IMR-90 (cell line): ENCODE measurements around the gene NEK6. TPM values are rescaled to one million over a fixed set of nuclear protein-coding genes. Genes with fewer than 3 reads are reported as not detected.

Experiments
- ATAC-seq: fragments of 200-7000 bp; cut with Tn5 transposase; 2 replicates; pipeline ENCODE4 v1.9.1; 2020; ENCODE audit warnings: low read depth, mild to moderate bottlenecking, moderate library complexity
- BruUV-seq: library from RNA; stranded (reverse); fragments of 400-500 nt; replicated peaks from 2 replicates; lab custom pipeline; 2021; lab: Mats Ljungman, UMichigan
- CTCF ChIA-PET: fragments of 300-600 bp; formaldehyde crosslinking; extraction: SDS; loops from one replicate; lab custom pipeline; 2021; ENCODE audit warnings: antibody characterized with exemption; lab: Yijun Ruan, JAX
- POLR2A ChIA-PET: fragments of 300-600 bp; sonication (Branson Sonifier 250); formaldehyde crosslinking; loops from one replicate; lab custom pipeline; 2022; ENCODE audit warnings: antibody characterized with exemption; ENCODE audit not compliant: unreplicated experiment; lab: Charles Lee
- DNase-seq: peaks from one replicate; pipeline ENCODE4 v3.0.0; 2013
- H2AFZ ChIP-seq: replicated peaks from 2 replicates; pipeline ENCODE3; 2013; ENCODE audit warnings: low read length, mild to moderate bottlenecking; ENCODE audit not compliant: poor library complexity
- H2AK5ac ChIP-seq: 2 replicates; pipeline ENCODE4 v1.6.1; 2013; ENCODE audit warnings: low read depth, low read length, inconsistent platforms
- H2AK9ac ChIP-seq: replicated peaks from 2 replicates; pipeline ENCODE3; 2013; ENCODE audit warnings: mild to moderate bottlenecking, low read depth, low read length, moderate library complexity; ENCODE audit not compliant: poor library complexity
- H2BK120ac ChIP-seq: 2 replicates; pipeline ENCODE4 v1.6.1; 2013; ENCODE audit warnings: low read depth, low read length, inconsistent platforms
- H2BK15ac ChIP-seq: 3 replicates; pipeline ENCODE4 v1.6.1; 2013; ENCODE audit warnings: low read depth, low read length, inconsistent platforms
- H2BK20ac ChIP-seq: 2 replicates; pipeline ENCODE4 v1.6.1; 2013; ENCODE audit warnings: low read depth, mild to moderate bottlenecking, inconsistent platforms, low read length, moderate library complexity
- H2BK5ac ChIP-seq: 2 replicates; pipeline ENCODE4 v1.6.1; 2013; ENCODE audit warnings: mild to moderate bottlenecking, low read depth, low read length, inconsistent platforms; ENCODE audit not compliant: poor library complexity, severe bottlenecking
- H3K14ac ChIP-seq: replicated peaks from 2 replicates; pipeline ENCODE4 v1.6.1; 2013; ENCODE audit warnings: low read depth, low read length, inconsistent platforms
- H3K18ac ChIP-seq: 2 replicates; pipeline ENCODE4 v1.6.1; 2013; ENCODE audit warnings: low read depth, low read length, control low read depth
- H3K23ac ChIP-seq: 2 replicates; pipeline ENCODE4 v1.6.1; 2013; ENCODE audit warnings: low read depth, low read length, inconsistent platforms
- H3K27ac ChIP-seq: 2 replicates; pipeline ENCODE4 v1.5.1; 2013; ENCODE audit warnings: mild to moderate bottlenecking, control low read depth, low read length; ENCODE audit not compliant: insufficient read depth
- H3K27me3 ChIP-seq: 2 replicates; pipeline ENCODE4 v1.6.1; 2013; ENCODE audit warnings: low read length; ENCODE audit not compliant: control insufficient read depth, insufficient read depth
- H3K36me3 ChIP-seq: 2 replicates; pipeline ENCODE4 v1.6.1; 2013; ENCODE audit warnings: low read length, mixed read lengths; ENCODE audit not compliant: control insufficient read depth, insufficient read depth
- H3K4ac ChIP-seq: 2 replicates; pipeline ENCODE4 v1.6.1; 2013; ENCODE audit warnings: low read depth, low read length, inconsistent platforms
- H3K4me1 ChIP-seq: 2 replicates; pipeline ENCODE4 v1.6.1; 2013; ENCODE audit warnings: low read length, mixed read lengths; ENCODE audit not compliant: control insufficient read depth, insufficient read depth
- H3K4me2 ChIP-seq: 2 replicates; pipeline ENCODE4 v1.6.1; 2013; ENCODE audit warnings: low read depth, mild to moderate bottlenecking, control low read depth, low read length, moderate library complexity
- H3K4me3 ChIP-seq: 2 replicates; pipeline ENCODE4 v1.5.1; 2013; ENCODE audit warnings: low read depth, mild to moderate bottlenecking, control low read depth, low read length, moderate library complexity; ENCODE audit not compliant: insufficient read depth
- H3K56ac ChIP-seq: 2 replicates; pipeline ENCODE4 v1.6.1; 2013; ENCODE audit warnings: low read length, inconsistent platforms; ENCODE audit not compliant: insufficient read depth; ENCODE audit errors: extremely low read depth
- H3K79me1 ChIP-seq, 2 experiments: 2 replicates each; pipeline ENCODE4 v1.6.1; 2013; ENCODE audit warnings: low read length in 2 of 2, inconsistent platforms in 1 of 2, low read depth in 1 of 2
- H3K9ac ChIP-seq: 2 replicates; pipeline ENCODE4 v1.6.1; 2013; ENCODE audit warnings: low read depth, low read length, control low read depth
- H3K9me1 ChIP-seq: 2 replicates; pipeline ENCODE4 v1.6.1; 2013; ENCODE audit warnings: low read length, inconsistent platforms; ENCODE audit not compliant: insufficient read depth
- H3K9me3 ChIP-seq: 2 replicates; pipeline ENCODE4 v1.6.1; 2013; ENCODE audit warnings: low read length; ENCODE audit not compliant: control insufficient read depth, insufficient read depth
- H4K20me1 ChIP-seq: 2 replicates; pipeline ENCODE4 v1.6.1; 2013; ENCODE audit warnings: low read length, inconsistent platforms; ENCODE audit not compliant: insufficient read depth
- H4K5ac ChIP-seq: 2 replicates; pipeline ENCODE4 v1.6.1; 2013; ENCODE audit warnings: mild to moderate bottlenecking, low read depth, low read length, control low read depth
- H4K8ac ChIP-seq, 2 experiments: 2 replicates each; pipeline ENCODE4 v1.6.1; 2013; ENCODE audit warnings: low read depth in 2 of 2, low read length in 2 of 2, control low read depth in 1 of 2, inconsistent platforms in 1 of 2
- H4K91ac ChIP-seq: 2 replicates; pipeline ENCODE4 v1.6.1; 2013; ENCODE audit warnings: low read depth, low read length, inconsistent platforms; ENCODE audit not compliant: insufficient read depth
- BHLHE40 ChIP-seq: fragments of 150-350 bp; IDR thresholded peaks from 2 replicates; pipeline ENCODE4 v1.6.1; 2016; ENCODE audit warnings: mild to moderate bottlenecking, low read depth, low read length
- CEBPB ChIP-seq: IDR thresholded peaks from 2 replicates; pipeline ENCODE4 v1.6.1; 2012; ENCODE audit warnings: low read depth, low read length, improper control_type of control experiment
- CHD1 ChIP-seq: IDR thresholded peaks from 2 replicates; pipeline ENCODE4 v1.6.1; 2012; ENCODE audit warnings: low read depth, low read length, improper control_type of control experiment
- FOS ChIP-seq: fragments of 150-350 bp; IDR thresholded peaks from 2 replicates; pipeline ENCODE4 v1.6.1; 2016; ENCODE audit warnings: low read depth, low read length
- MAFK ChIP-seq: IDR thresholded peaks from 2 replicates; pipeline ENCODE4 v1.6.1; 2012; ENCODE audit warnings: low read depth, low read length, improper control_type of control experiment
- MAZ ChIP-seq: IDR thresholded peaks from 2 replicates; pipeline ENCODE4 v1.6.1; 2012; ENCODE audit warnings: low read depth, mild to moderate bottlenecking, low read length, improper control_type of control experiment, moderate library complexity, borderline replicate concordance
- MXI1 ChIP-seq: IDR thresholded peaks from 2 replicates; pipeline ENCODE4 v1.6.1; 2012; ENCODE audit warnings: low read depth, mild to moderate bottlenecking, low read length, moderate library complexity, borderline replicate concordance
- NFE2L2 ChIP-seq: fragments of 150-350 bp; IDR thresholded peaks from 2 replicates; pipeline ENCODE4 v1.6.1; 2016; ENCODE audit warnings: low read depth, mild to moderate bottlenecking, low read length
- POLR2A ChIP-seq: IDR thresholded peaks from 2 replicates; pipeline ENCODE4 v1.6.1; 2012; ENCODE audit warnings: mild to moderate bottlenecking, low read depth, low read length
- RAD21 ChIP-seq: IDR thresholded peaks from 2 replicates; pipeline ENCODE4 v1.6.1; 2012; ENCODE audit warnings: low read length, improper control_type of control experiment
- RCOR1 ChIP-seq: IDR thresholded peaks from 2 replicates; pipeline ENCODE4 v1.6.1; 2012; ENCODE audit warnings: mild to moderate bottlenecking, low read length, improper control_type of control experiment; ENCODE audit not compliant: insufficient replicate concordance
- RFX5 ChIP-seq: IDR thresholded peaks from 2 replicates; pipeline ENCODE4 v1.8.0; 2012; ENCODE audit warnings: low read depth, mild to moderate bottlenecking, low read length, moderate library complexity
- SMC3 ChIP-seq: fragments of 150-350 bp; IDR thresholded peaks from 2 replicates; pipeline ENCODE4 v1.6.1; 2016; ENCODE audit warnings: low read depth, mild to moderate bottlenecking, antibody characterized with exemption, low read length, moderate library complexity
- WGBS, 2 experiments: methylation state at CpG; one replicate each; pipeline versions ENCODE4 v1.1.5 to v1.1.7; 2013; ENCODE audit warnings: missing lambda C conversion rate in 2 of 2; ENCODE audit not compliant: insufficient read length in 1 of 2; ENCODE audit errors: extremely low coverage in 2 of 2; 5-methylcytosine and 5-hydroxymethylcytosine counted together
- dilution Hi-C: fragments of 300-500 bp; cut with HindIII; formaldehyde crosslinking; loops from one replicate; pipeline ENCODE4 v1.14.3; 2018; ENCODE audit warnings: low sequenced_read_pairs; ENCODE audit not compliant: unreplicated experiment
- in situ Hi-C: fragments of 300-500 bp; cut with MboI; formaldehyde crosslinking; loops from 3 replicates; pipeline ENCODE4 v1.14.3; 2019; ENCODE audit warnings: low sequenced_read_pairs, inconsistent platforms, mixed read lengths
- intact Hi-C: fragments of 100-400 bp; cut with micrococcal nuclease; formaldehyde crosslinking; loops from 2 replicates; pipeline ENCODE4 v1.10.0; 2022
- polyA plus RNA-seq, 3 experiments: library from polyadenylated mRNA; depleted of rRNA; stranded (reverse); fragments of >200 nt; gene quantifications; 2 replicates each; pipeline ENCODE4 v1.2.3, GENCODE V29; 2012; ENCODE audit warnings: low replicate concordance in 1 of 3
- total RNA-seq: library from RNA; depleted of rRNA; stranded (reverse); fragments of >200 nt; gene quantifications from 2 replicates; pipeline ENCODE4 v1.2.3, GENCODE V29; 2012
- TF ChIP-seq, protein P1 (sequence below): conservative IDR thresholded peaks from 2 replicates; pipeline ENCODE4 v1.5.1; 2012; ENCODE audit warnings: mild to moderate bottlenecking, low read depth, low read length, improper control_type of control experiment
- TF ChIP-seq, protein P2 (sequence below): fragments of 150-350 bp; IDR thresholded peaks from 2 replicates; pipeline ENCODE4 v1.6.1; 2016; ENCODE audit warnings: low read depth, mild to moderate bottlenecking, low read length, moderate library complexity, borderline replicate concordance
- TF ChIP-seq, protein P3 (sequence below): fragments of 150-350 bp; IDR thresholded peaks from 2 replicates; pipeline ENCODE4 v1.6.1; 2017; ENCODE audit warnings: mild to moderate bottlenecking, antibody characterized with exemption, low read length, low read depth

The NEK6 gene
- total and polyA plus RNA-seq, 2 of the 4 experiments (the other 2 are of a cell fraction): 79.9 to 112 TPM

DNA sequence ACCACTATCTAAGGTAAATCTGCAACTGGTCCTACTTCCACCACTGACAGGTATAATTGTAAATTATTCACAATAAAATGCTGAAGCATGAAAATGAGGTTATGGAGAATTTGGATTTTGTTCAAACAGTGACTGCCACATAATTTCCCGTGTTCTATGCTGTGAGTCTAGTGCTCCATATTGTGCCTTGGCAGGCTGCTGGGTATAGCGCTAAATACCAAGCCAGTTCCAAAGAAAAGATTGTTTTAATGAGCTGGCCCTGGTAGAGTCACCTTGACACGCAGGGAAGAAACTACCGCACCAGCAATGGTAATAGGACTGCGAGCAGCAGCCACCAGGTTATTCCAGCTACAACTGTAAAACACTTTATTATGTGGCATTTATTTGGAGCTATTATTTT, 127.1 kb downstream of the NEK6 start:
- Histone ChIP-seq H3K14ac (no peak overlapping the region), H2BK5ac (no peak overlapping the region), H2BK120ac (no peak overlapping the region), H4K91ac (no peak overlapping the region), H3K79me1 (peaks cover 40 to 79% of the 10 kb centered on the region in 2 experiments), H3K36me3 (peaks cover 16% of the 10 kb centered on the region), H2BK15ac (no peak overlapping the region), H3K4me2 (no peak overlapping the region), H3K18ac (no peak overlapping the region), H4K8ac (no peak overlapping the region), H3K9me1 (peaks cover 13% of the 10 kb centered on the region), H3K9ac (no peak overlapping the region), H4K5ac (no peak overlapping the region), H3K23ac (no peak overlapping the region), H3K4me3 (no peak overlapping the region), H2AK9ac (no peak overlapping the region), H3K56ac (no peak overlapping the region), H2AK5ac (no peak overlapping the region), H3K4me1 (peaks cover 12% of the 10 kb centered on the region), H3K4ac (no peak overlapping the region), H2BK20ac (no peak overlapping the region), H2AFZ (no peak overlapping the region), H3K27ac (no peak overlapping the region), H3K27me3 (no peaks in the 10 kb centered on the region), H3K9me3 (no peaks in the 10 kb centered on the region), H4K20me1 (peaks cover 63% of the 10 kb centered on the region)
- intact Hi-C loops: no loop called here
- DNase-seq (no peak), ATAC-seq (no peak)
- no TSS peak for BruUV-seq
- in situ Hi-C loops: no loop called here
- dilution Hi-C loops: no loop called here
- TF ChIP-seq MAFK (no peak), CHD1 (no peak), CEBPB (no peak), SMC3 (no peak), RCOR1 (no peak), NFE2L2 (no peak), RFX5 (no peak), MXI1 (no peak), BHLHE40 (no peak), MAZ (no peak), POLR2A (no peak), RAD21 (no peak), FOS (no peak)
- TF ChIP-seq, protein P1, sequence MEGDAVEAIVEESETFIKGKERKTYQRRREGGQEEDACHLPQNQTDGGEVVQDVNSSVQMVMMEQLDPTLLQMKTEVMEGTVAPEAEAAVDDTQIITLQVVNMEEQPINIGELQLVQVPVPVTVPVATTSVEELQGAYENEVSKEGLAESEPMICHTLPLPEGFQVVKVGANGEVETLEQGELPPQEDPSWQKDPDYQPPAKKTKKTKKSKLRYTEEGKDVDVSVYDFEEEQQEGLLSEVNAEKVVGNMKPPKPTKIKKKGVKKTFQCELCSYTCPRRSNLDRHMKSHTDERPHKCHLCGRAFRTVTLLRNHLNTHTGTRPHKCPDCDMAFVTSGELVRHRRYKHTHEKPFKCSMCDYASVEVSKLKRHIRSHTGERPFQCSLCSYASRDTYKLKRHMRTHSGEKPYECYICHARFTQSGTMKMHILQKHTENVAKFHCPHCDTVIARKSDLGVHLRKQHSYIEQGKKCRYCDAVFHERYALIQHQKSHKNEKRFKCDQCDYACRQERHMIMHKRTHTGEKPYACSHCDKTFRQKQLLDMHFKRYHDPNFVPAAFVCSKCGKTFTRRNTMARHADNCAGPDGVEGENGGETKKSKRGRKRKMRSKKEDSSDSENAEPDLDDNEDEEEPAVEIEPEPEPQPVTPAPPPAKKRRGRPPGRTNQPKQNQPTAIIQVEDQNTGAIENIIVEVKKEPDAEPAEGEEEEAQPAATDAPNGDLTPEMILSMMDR: no peak
- TF ChIP-seq, protein P2, sequence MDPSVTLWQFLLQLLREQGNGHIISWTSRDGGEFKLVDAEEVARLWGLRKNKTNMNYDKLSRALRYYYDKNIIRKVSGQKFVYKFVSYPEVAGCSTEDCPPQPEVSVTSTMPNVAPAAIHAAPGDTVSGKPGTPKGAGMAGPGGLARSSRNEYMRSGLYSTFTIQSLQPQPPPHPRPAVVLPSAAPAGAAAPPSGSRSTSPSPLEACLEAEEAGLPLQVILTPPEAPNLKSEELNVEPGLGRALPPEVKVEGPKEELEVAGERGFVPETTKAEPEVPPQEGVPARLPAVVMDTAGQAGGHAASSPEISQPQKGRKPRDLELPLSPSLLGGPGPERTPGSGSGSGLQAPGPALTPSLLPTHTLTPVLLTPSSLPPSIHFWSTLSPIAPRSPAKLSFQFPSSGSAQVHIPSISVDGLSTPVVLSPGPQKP: no peak
- TF ChIP-seq, protein P3, sequence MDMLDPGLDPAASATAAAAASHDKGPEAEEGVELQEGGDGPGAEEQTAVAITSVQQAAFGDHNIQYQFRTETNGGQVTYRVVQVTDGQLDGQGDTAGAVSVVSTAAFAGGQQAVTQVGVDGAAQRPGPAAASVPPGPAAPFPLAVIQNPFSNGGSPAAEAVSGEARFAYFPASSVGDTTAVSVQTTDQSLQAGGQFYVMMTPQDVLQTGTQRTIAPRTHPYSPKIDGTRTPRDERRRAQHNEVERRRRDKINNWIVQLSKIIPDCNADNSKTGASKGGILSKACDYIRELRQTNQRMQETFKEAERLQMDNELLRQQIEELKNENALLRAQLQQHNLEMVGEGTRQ: no peak
- CTCF ChIA-PET: no interaction called here
- WGBS, 2 experiments: 71% methylated on average over 1 of the region's 5 CpGs; no CpG with 5 or more reads in 1 of the 2 experiments
- POLR2A ChIA-PET: no interaction called here
